Gastroesophageal sphincter (tissue), 3 donors: ENCODE data around the gene RASIP1.

Experiments
- EP300 ChIP-seq: sonication (generic); formaldehyde crosslinking; IDR thresholded peaks from one replicate; pipeline ENCODE4 v1.6.1; 2017; ENCODE audit warnings: antibody characterized with exemption, mild to moderate bottlenecking
- POLR2A ChIP-seq, 2 donors: fragments of 450-650 bp; IDR thresholded peaks; one replicate each; pipeline ENCODE4 v1.6.1; 2017; ENCODE audit warnings: antibody characterized with exemption in 2 of 2, mild to moderate bottlenecking in 2 of 2, moderate library complexity in 1 of 2
- POLR2AphosphoS5 ChIP-seq: sonication (generic); formaldehyde crosslinking; IDR thresholded peaks from one replicate; pipeline ENCODE4 v1.6.1; 2017; ENCODE audit warnings: antibody characterized with exemption
- TF ChIP-seq, protein P1 (sequence below), 4 experiments: fragments of 200-600 bp in 2 of 4; fragments of 450-650 bp in 2 of 4; sonication (generic) in 1 of 4; IDR thresholded peaks; one replicate each; pipeline ENCODE4 v1.5.1; 2017 to 2019; ENCODE audit warnings: antibody characterized with exemption in 4 of 4, mild to moderate bottlenecking in 2 of 4, moderate library complexity in 2 of 4

DNA sequence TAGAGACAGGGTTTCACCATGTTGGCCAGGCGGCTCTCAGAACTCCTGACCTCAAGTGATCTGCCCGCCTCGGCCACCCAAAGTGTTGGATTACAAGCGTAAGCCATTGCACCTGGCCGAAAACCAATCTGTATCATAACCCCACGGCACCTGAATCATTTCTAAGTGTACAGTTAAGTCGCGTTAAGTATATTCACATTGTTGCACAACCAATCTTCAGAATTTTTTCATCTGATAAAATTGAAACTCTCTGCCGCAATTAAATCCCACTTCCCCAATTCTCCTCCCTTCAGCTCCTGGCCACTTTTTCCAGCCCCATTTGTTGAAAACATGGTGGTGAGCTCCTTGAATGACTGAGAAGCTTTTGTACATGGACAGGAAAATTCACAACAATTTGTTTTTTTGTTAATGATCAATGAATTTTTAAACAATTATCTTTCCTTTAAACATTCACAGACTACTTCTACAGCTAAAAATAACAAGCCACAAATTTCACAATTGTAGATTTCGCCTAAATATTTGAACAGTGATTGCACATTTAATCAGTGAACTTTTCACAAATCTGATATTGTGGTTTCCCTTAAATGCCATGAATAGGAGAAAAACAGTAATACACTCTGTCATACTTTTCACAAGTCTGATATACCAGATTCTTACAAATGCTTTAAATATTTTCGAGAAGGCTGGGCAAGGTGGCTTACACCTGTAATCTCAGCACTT lies 28.7 kb upstream of the RASIP1 start:
- TF ChIP-seq, protein P1, sequence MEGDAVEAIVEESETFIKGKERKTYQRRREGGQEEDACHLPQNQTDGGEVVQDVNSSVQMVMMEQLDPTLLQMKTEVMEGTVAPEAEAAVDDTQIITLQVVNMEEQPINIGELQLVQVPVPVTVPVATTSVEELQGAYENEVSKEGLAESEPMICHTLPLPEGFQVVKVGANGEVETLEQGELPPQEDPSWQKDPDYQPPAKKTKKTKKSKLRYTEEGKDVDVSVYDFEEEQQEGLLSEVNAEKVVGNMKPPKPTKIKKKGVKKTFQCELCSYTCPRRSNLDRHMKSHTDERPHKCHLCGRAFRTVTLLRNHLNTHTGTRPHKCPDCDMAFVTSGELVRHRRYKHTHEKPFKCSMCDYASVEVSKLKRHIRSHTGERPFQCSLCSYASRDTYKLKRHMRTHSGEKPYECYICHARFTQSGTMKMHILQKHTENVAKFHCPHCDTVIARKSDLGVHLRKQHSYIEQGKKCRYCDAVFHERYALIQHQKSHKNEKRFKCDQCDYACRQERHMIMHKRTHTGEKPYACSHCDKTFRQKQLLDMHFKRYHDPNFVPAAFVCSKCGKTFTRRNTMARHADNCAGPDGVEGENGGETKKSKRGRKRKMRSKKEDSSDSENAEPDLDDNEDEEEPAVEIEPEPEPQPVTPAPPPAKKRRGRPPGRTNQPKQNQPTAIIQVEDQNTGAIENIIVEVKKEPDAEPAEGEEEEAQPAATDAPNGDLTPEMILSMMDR (IDR thresholded peaks at IDR 0.05): no peak
- no peak for TF ChIP-seq EP300
- TF ChIP-seq POLR2AphosphoS5: no peak
- TF ChIP-seq POLR2A (IDR thresholded peaks at IDR 0.05): no peak
